HG03342 (cell line): ENCODE measurements around the gene KIR3DL3.
"Not testable (repeated sequence)": the region's sequence is repeated elsewhere in the genome, so short reads cannot be mapped to it uniquely, and the experiment has no call there.

Source experiments
- ATAC-seq: cut with Tn5 transposase; IDR thresholded peaks from one replicate; pipeline ENCODE4 v1.9.1; 2021; ENCODE audit warnings: mild to moderate bottlenecking, moderate library complexity; ENCODE audit not compliant: unreplicated experiment

Gene KIR3DL3

GRCh38 chr19:54775830-54776229, 51.6 kb downstream of the KIR3DL3 start:
- ATAC-seq = not testable (repeated sequence)

- not testable (repeated sequence) for ATAC-seq
Observed at GRCh38 chr19:54777851-54778250, 53.6 kb downstream of the KIR3DL3 start.

- not testable (repeated sequence) for ATAC-seq
Observed at GRCh38 chr19:54778896-54779295, 54.7 kb downstream of the KIR3DL3 start.

GRCh38 chr19:54782916-54783315, 58.7 kb downstream of the KIR3DL3 start:
- not testable (repeated sequence) for ATAC-seq
